HEK293 (cell line): ENCODE results near the gene MAGI2.

Source experiments
- CTCF ChIP-seq: fragments of 450-650 bp; formaldehyde crosslinking; IDR thresholded peaks from 2 replicates; pipeline ENCODE4 v1.5.1; 2016; ENCODE audit warnings: missing biosample characterization, missing genetic modification characterization
- INSM2 ChIP-seq: fragments of 450-650 bp; formaldehyde crosslinking; IDR thresholded peaks from 2 replicates; pipeline ENCODE4 v1.5.1; 2016; ENCODE audit warnings: missing biosample characterization, missing genetic modification characterization
- PATZ1 ChIP-seq: fragments of 450-650 bp; formaldehyde crosslinking; IDR thresholded peaks from 2 replicates; pipeline ENCODE4 v1.5.1; 2016; ENCODE audit warnings: missing biosample characterization, missing genetic modification characterization
- PBX3 ChIP-seq: sonication (generic); formaldehyde crosslinking; IDR thresholded peaks from 2 replicates; pipeline ENCODE4 v1.8.1; 2022; ENCODE audit warnings: mild to moderate bottlenecking, moderate library complexity, missing genetic modification reagents
- SP3 ChIP-seq: fragments of 450-650 bp; formaldehyde crosslinking; IDR thresholded peaks from 2 replicates; pipeline ENCODE4 v1.5.1; 2016; ENCODE audit warnings: missing biosample characterization, missing genetic modification characterization
- TSHZ1 ChIP-seq: fragments of 450-650 bp; formaldehyde crosslinking; IDR thresholded peaks from 2 replicates; pipeline ENCODE4 v1.5.1; 2016; ENCODE audit warnings: missing biosample characterization, missing genetic modification characterization, borderline replicate concordance
- ZNF274 ChIP-seq, 2 experiments: fragments of 200-500 bp in 1 of 2; fragments of 450-650 bp in 1 of 2; sonication (Bioruptor generic) in 1 of 2; formaldehyde crosslinking in 1 of 2; IDR thresholded peaks; 2 replicates each; pipeline versions ENCODE4 v1.5.1 to v1.6.1; 2014 to 2016; ENCODE audit warnings: borderline replicate concordance in 1 of 2, inconsistent platforms in 1 of 2, low read length in 1 of 2, missing biosample characterization in 1 of 2, missing genetic modification characterization in 1 of 2
- ZNF514 ChIP-seq: fragments of 450-650 bp; formaldehyde crosslinking; IDR thresholded peaks from 2 replicates; pipeline ENCODE4 v1.5.1; 2016; ENCODE audit warnings: missing biosample characterization, missing genetic modification characterization
- ZNF747 ChIP-seq: fragments of 450-650 bp; formaldehyde crosslinking; IDR thresholded peaks from 2 replicates; pipeline ENCODE4 v1.5.1; 2016; ENCODE audit warnings: missing biosample characterization, missing genetic modification characterization
- ZSCAN30 ChIP-seq: fragments of 450-650 bp; IDR thresholded peaks from 2 replicates; pipeline ENCODE4 v1.5.1; 2018; ENCODE audit warnings: missing biosample characterization, mild to moderate bottlenecking, missing genetic modification characterization, moderate library complexity
- TF ChIP-seq, protein P1 (sequence below): fragments of 450-650 bp; formaldehyde crosslinking; IDR thresholded peaks from 2 replicates; pipeline ENCODE4 v1.5.1; 2017; ENCODE audit warnings: missing biosample characterization, missing genetic modification characterization
- TF ChIP-seq, protein P2 (sequence below): fragments of 450-650 bp; formaldehyde crosslinking; IDR thresholded peaks from 2 replicates; pipeline ENCODE4 v1.5.1; 2016; ENCODE audit warnings: missing biosample characterization, missing genetic modification characterization, low read depth
- TF ChIP-seq, protein P3 (sequence below): fragments of 450-650 bp; formaldehyde crosslinking; IDR thresholded peaks from 2 replicates; pipeline ENCODE4 v1.5.1; 2016; ENCODE audit warnings: missing biosample characterization, missing genetic modification characterization

DNA sequence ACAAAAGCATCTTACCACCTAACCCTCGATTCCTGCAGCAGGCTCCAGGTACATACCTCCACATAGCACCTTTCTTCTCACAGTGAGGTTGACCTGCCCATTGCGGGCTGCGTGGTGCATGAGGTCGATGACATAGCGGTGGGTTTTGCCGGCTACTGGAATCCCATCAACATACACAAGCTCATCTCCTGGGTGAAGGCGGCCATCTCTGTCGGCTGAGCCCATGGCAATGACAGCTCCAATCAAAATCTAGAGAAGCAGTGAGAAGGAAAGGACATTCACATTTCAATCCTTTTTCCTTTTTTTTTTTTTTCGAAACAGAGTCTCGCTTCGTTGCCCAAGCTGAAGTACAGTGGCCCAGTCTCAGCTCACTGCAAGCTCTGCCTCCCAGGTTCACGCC, 1285.6 kb downstream of the MAGI2 start:
- TF ChIP-seq CTCF (tag by site-specific recombination) (no peak), ZSCAN30 (tag by site-specific recombination) (no peak), PBX3 (no peak), ZNF274 (IDR thresholded peaks at IDR 0.05; ENCODE audit: low read length) (no peak), ZNF274 (tag by site-specific recombination; IDR thresholded peaks at IDR 0.05; ENCODE audit: borderline replicate concordance) (no peak), PATZ1 (tag by site-specific recombination) (no peak), TSHZ1 (no peak), SP3 (tag by site-specific recombination) (no peak), INSM2 (tag by site-specific recombination) (no peak), ZNF514 (tag by site-specific recombination) (no peak), ZNF747 (tag by site-specific recombination) (no peak)
- TF ChIP-seq, protein P1, sequence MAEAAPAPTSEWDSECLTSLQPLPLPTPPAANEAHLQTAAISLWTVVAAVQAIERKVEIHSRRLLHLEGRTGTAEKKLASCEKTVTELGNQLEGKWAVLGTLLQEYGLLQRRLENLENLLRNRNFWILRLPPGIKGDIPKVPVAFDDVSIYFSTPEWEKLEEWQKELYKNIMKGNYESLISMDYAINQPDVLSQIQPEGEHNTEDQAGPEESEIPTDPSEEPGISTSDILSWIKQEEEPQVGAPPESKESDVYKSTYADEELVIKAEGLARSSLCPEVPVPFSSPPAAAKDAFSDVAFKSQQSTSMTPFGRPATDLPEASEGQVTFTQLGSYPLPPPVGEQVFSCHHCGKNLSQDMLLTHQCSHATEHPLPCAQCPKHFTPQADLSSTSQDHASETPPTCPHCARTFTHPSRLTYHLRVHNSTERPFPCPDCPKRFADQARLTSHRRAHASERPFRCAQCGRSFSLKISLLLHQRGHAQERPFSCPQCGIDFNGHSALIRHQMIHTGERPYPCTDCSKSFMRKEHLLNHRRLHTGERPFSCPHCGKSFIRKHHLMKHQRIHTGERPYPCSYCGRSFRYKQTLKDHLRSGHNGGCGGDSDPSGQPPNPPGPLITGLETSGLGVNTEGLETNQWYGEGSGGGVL (tag by site-specific recombination): no peak
- TF ChIP-seq, protein P2, sequence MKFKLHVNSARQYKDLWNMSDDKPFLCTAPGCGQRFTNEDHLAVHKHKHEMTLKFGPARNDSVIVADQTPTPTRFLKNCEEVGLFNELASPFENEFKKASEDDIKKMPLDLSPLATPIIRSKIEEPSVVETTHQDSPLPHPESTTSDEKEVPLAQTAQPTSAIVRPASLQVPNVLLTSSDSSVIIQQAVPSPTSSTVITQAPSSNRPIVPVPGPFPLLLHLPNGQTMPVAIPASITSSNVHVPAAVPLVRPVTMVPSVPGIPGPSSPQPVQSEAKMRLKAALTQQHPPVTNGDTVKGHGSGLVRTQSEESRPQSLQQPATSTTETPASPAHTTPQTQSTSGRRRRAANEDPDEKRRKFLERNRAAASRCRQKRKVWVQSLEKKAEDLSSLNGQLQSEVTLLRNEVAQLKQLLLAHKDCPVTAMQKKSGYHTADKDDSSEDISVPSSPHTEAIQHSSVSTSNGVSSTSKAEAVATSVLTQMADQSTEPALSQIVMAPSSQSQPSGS: no peak
- TF ChIP-seq, protein P3, sequence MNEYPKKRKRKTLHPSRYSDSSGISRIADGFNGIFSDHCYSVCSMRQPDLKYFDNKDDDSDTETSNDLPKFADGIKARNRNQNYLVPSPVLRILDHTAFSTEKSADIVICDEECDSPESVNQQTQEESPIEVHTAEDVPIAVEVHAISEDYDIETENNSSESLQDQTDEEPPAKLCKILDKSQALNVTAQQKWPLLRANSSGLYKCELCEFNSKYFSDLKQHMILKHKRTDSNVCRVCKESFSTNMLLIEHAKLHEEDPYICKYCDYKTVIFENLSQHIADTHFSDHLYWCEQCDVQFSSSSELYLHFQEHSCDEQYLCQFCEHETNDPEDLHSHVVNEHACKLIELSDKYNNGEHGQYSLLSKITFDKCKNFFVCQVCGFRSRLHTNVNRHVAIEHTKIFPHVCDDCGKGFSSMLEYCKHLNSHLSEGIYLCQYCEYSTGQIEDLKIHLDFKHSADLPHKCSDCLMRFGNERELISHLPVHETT (tag by site-specific recombination): no peak
